BE2C (cell line): ENCODE data around the gene DIS3L2.

ENCODE experiments used
- DNase-seq: peaks from one replicate; pipeline ENCODE4 v3.0.0-alpha.2; 2020
- H3K27me3 ChIP-seq: fragments of 250-450 bp; sonication (Bioruptor Pico); 2 replicates; pipeline ENCODE4 v1.5.1; 2020; ENCODE audit warnings: mild to moderate bottlenecking
- H3K36me3 ChIP-seq: fragments of 250-450 bp; sonication (Bioruptor Pico); 2 replicates; pipeline ENCODE4 v1.5.1; 2020; ENCODE audit warnings: mild to moderate bottlenecking
- H3K4me1 ChIP-seq: fragments of 250-450 bp; sonication (Bioruptor Pico); 2 replicates; pipeline ENCODE4 v1.5.1; 2020
- H3K4me3 ChIP-seq: 2 replicates; pipeline ENCODE4 v1.5.1; 2011; ENCODE audit warnings: low read depth, low read length
- H3K9me3 ChIP-seq: fragments of 250-450 bp; sonication (Bioruptor Pico); 2 replicates; pipeline ENCODE4 v1.5.1; 2020
- TF ChIP-seq, protein P1 (sequence below): IDR thresholded peaks from 2 replicates; pipeline ENCODE4 v1.5.1; 2012; ENCODE audit warnings: mild to moderate bottlenecking, low read depth, low read length

Gene DIS3L2

DNA sequence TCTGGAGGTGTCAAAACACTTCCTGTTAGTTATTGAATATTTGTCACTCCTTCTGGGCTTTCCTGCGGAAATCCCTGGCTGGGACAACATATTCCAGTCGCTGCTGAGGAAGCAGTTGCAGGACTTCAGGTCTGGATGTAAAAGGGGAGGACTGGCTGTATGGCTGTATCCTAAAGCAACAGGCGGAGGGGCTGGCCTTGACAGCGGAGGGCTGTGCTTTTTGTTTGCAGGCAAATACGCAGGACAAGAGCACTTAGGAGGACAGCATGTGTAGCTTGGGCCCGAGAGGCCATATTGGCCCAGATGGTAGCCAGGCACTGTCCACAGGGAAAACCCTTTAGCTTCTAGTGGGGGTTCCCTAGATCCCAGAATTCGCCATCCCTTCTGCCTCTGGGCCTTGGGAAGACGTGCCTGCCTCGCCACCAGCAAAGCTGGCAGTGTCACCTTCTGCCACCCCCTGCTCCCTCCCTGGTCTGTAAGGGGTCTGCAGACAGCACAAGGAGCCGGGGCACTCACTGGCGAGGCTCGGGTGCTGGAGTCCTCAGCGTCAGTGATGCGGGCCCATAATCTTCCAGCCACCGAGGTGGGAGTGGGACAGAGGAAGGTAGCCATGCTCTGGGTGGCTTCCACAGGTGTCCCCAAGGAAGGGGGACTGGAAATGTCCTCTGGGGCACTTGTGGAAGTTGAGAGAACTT is 42.0 kb upstream of the DIS3L2 start:
- no peaks in the 10 kb centered on the region for H3K27me3 ChIP-seq
- H3K36me3 ChIP-seq: no peaks in the 10 kb centered on the region
- peak; percentile 0 for DNase-seq
- H3K9me3 ChIP-seq: no peaks in the 10 kb centered on the region
- TF ChIP-seq, protein P1, sequence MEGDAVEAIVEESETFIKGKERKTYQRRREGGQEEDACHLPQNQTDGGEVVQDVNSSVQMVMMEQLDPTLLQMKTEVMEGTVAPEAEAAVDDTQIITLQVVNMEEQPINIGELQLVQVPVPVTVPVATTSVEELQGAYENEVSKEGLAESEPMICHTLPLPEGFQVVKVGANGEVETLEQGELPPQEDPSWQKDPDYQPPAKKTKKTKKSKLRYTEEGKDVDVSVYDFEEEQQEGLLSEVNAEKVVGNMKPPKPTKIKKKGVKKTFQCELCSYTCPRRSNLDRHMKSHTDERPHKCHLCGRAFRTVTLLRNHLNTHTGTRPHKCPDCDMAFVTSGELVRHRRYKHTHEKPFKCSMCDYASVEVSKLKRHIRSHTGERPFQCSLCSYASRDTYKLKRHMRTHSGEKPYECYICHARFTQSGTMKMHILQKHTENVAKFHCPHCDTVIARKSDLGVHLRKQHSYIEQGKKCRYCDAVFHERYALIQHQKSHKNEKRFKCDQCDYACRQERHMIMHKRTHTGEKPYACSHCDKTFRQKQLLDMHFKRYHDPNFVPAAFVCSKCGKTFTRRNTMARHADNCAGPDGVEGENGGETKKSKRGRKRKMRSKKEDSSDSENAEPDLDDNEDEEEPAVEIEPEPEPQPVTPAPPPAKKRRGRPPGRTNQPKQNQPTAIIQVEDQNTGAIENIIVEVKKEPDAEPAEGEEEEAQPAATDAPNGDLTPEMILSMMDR: no peak
- H3K4me1 ChIP-seq: no peaks in the 10 kb centered on the region
- no peak overlapping the region for H3K4me3 ChIP-seq

DNA sequence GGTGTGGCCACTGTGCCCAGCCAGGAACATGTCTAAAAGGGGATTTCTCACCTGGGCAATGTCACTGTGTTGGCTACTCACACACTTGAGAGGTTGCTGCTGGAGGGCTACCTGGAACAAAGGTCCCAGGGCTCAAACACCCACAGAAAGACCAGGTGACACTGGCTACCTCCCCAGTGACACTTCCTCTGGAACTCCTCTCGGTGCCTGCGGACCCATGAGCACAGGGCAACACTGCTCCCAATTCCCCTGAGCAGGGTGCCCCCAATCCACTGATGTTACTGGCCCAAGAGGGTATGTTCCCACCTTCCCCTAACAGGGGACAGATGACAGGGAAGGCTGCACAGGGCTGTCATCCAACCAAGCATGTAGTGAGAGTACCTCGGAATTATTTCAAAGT is 41.1 kb upstream of the DIS3L2 start:
- no peaks in the 10 kb centered on the region for H3K27me3 ChIP-seq
- H3K9me3 ChIP-seq: no peaks in the 10 kb centered on the region
- no peak overlapping the region for H3K4me3 ChIP-seq
- no peak for DNase-seq
- TF ChIP-seq, protein P1: no peak
- no peaks in the 10 kb centered on the region for H3K36me3 ChIP-seq
- no peaks in the 10 kb centered on the region for H3K4me1 ChIP-seq

DNA sequence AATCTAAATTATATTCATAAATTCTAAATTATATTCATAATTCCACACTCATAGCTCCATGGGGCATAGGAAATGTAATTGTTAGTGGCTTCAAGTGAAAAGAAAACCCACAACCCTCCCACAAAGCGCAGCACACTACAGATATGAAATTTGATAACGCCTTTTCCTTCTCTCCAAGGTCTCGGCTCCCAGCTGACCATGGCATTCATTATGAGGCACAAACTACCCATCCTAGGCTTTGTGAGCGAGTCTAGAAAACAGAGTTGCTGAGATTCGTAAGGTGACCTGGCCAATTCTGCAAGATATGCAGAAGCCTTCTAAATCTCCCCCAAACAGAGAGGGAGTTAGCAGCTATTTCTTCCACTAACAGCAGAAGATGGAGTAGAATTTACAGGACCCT is 40.7 kb upstream of the DIS3L2 start:
- H3K4me3 ChIP-seq: no peak overlapping the region
- no peaks in the 10 kb centered on the region for H3K4me1 ChIP-seq
- TF ChIP-seq, protein P1: no peak
- no peak for DNase-seq
- peaks cover under 1% of the 10 kb centered on the region; the same call in 1 of the 2 replicates for H3K27me3 ChIP-seq
- H3K9me3 ChIP-seq: no peaks in the 10 kb centered on the region
- H3K36me3 ChIP-seq: no peaks in the 10 kb centered on the region

DNA sequence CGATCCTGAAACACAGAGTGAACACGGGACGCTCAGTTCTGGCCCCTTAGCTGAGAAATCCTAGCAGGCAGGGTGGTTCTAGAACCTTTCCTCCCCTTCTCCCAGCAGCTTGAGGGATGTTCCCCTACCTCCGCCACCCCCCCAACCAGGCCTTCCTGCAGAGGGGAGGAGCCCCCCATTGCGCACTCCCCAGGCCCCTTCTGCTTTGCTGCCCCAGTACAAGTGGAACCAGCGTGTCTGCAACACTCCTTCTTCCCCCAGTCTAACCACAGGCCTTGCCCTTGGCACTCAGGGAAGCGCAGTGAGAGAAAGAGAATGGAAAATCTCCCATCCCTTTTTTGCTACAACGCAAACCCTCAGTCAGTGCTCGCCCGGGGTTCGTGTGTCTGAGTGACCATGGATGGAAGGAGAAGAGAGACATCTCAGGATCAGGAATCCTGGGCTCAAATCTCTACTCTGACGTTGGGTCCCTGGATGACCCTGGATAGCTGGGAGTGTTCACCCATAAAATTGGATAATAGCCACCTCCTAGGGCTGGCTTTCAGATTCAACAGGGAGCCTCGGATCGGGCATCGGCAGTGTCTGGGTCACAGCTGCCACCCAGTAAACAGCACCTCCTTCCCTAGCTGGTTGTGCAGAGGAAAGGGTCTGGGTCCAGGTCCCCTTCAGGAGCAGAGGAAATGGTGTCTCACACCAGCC is 39.1 kb upstream of the DIS3L2 start:
- Histone ChIP-seq H3K4me3 (no peak overlapping the region), H3K36me3 (no peaks in the 10 kb centered on the region), H3K9me3 (no peaks in the 10 kb centered on the region), H3K4me1 (no peaks in the 10 kb centered on the region), H3K27me3 (peaks cover 13% of the 10 kb centered on the region)
- DNase-seq: no peak
- TF ChIP-seq, protein P1: no peak

DNA sequence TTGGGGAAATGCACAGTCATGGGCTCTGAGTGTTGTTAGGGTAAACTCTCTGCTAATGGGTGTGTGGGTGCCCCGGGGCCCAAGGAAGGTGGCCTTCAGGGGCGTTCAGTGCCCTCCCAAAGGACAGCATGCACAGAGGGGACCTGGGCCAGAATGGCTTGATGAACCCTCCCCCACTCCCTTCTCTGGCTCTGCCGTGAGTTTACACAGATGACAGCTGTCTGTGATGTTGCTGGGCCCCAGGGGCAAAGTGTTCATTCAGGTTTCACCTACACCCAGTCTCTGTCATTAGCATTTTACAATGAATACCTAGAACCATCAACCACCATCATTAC is 38.5 kb upstream of the DIS3L2 start:
- TF ChIP-seq, protein P1: no peak
- Histone ChIP-seq H3K36me3 (no peaks in the 10 kb centered on the region), H3K4me3 (no peak overlapping the region), H3K4me1 (no peaks in the 10 kb centered on the region), H3K27me3 (peaks cover 19% of the 10 kb centered on the region), H3K9me3 (no peaks in the 10 kb centered on the region)
- DNase-seq: no peak
